ENCODE results near the gene LRRC37A2.
"Not testable (repeated sequence)": the region's sequence is repeated elsewhere in the genome, so short reads cannot be mapped to it uniquely, and the experiment has no call there.

The LRRC37A2 gene

GRCh38 chr17:46512168-46512567 is at the start of gene LRRC37A2:
LRRC37A2 (plus strand) TSS chr17:46512468; CDS start chr17:46512713, 245 bp downstream.
- H3K4me3 ChIP-seq, H3K27ac ChIP-seq: not testable (repeated sequence)

- H3K4me3 ChIP-seq, H3K27ac ChIP-seq: not testable (repeated sequence)
These were observed 44.6 kb upstream of the LRRC37A2 start for GRCh38 chr17:46467618-46468017.

DNA sequence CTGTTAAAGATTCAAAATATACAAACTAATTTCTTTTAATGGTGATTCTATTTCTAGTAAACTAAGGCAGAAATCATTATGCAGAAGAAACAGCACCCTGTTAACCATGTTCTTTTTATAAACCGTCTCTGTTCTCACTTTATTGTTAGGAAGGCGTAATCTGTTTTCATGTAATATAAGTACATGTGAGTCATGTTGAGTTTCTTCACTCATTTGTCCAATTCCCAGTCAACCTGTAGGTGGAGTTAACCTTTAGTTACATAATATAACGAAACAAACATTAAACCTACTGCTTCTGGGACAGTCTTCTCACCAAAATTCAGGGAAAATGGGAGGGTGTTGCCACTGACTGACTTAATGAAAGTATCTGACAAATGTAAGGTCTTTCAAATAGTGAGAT is 37.8 kb upstream of the LRRC37A2 start:
- H3K27ac ChIP-seq, H3K4me3 ChIP-seq: not testable (repeated sequence)

DNA sequence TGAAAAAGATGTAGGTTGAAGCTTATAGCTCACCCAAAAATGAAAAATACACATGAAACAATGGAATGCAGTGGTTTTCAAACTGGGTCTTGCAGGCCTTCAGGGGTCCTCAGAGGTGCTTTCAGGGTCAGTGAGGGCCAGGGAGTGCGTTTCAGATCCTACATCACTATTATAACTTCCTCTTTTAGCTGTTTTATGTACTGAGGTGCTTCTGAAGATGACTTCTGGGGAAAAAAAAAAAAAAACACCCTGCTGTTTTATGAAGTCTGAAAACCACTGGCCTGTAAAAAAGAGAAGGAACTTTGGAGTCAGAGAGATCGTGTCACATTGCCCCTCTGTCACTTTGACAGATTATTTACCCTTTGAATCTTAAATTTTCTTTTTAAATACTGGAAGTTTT is 36.7 kb upstream of the LRRC37A2 start:
- not testable (repeated sequence) for H3K4me3 ChIP-seq, H3K27ac ChIP-seq

- not testable (repeated sequence) for H3K4me3 ChIP-seq, H3K27ac ChIP-seq
These were observed 33.4 kb upstream of the LRRC37A2 start for GRCh38 chr17:46478823-46479222.

GRCh38 chr17:46481310-46481709 is 31.0 kb upstream of the LRRC37A2 start:
- not testable (repeated sequence) for H3K4me3 ChIP-seq, H3K27ac ChIP-seq

GRCh38 chr17:46492021-46492420 is 20.2 kb upstream of the LRRC37A2 start:
- not testable (repeated sequence) for H3K4me3 ChIP-seq, H3K27ac ChIP-seq

- H3K27ac ChIP-seq, H3K4me3 ChIP-seq: not testable (repeated sequence)
These were observed 12.7 kb upstream of the LRRC37A2 start for GRCh38 chr17:46499437-46500139.

DNA sequence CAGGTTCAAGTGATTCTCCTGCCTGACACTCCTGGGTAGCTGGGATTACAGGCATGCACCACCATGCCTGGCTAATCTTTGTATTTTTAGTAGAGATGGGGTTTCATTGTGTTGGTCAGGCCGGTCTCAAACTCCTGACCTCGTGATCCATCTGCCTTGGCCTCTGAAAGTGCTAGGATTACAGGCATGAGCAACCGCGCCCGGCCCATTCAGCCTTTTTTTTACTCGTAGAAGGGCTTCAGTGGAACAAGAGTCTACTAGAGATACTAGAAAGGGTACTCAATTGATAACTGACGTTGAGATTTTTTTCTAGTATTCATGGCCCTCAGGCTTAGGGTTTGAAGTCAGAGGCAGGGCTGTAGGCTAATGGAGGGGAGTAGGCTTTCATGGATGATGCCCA is 6.4 kb upstream of the LRRC37A2 start:
- H3K27ac ChIP-seq, H3K4me3 ChIP-seq: not testable (repeated sequence)

DNA sequence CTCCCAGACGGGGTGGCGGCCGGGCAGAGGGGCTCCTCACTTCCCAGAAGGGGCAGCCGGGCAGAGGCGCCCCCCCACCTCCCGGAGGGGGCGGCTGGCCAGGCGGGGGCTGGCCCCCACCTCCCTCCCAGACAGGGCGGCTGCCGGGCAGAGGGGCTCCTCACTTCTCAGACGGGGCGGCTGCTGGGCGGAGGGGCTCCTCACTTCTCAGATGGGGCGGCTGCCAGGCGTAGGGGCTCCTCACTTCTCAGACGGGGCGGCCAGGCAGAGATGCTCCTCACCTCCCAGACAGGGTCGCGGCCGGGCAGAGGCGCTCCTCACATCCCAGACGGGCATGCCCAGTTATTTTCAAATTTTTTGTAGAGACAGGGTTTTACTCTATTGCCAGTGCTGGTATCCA is 22.4 kb downstream of the LRRC37A2 start:
- H3K4me3 ChIP-seq, H3K27ac ChIP-seq: not testable (repeated sequence)

DNA sequence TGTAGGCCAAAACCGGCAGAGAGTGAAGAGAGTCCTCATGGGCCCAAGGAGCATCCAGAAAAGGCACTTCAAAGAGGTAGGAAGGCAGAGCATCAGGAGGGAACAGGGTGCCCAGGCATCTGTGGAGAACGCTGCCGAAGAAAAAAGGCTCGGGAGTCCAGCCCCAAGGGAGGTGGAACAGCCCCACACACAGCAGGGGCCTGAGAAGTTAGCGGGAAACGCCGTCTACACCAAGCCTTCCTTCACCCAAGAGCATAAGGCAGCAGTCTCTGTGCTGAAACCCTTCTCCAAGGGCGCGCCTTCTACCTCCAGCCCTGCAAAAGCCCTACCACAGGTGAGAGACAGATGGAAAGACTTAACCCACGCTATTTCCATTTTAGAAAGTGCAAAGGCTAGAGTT is 36.3 kb downstream of the LRRC37A2 start:
- not testable (repeated sequence) for H3K27ac ChIP-seq, H3K4me3 ChIP-seq

DNA sequence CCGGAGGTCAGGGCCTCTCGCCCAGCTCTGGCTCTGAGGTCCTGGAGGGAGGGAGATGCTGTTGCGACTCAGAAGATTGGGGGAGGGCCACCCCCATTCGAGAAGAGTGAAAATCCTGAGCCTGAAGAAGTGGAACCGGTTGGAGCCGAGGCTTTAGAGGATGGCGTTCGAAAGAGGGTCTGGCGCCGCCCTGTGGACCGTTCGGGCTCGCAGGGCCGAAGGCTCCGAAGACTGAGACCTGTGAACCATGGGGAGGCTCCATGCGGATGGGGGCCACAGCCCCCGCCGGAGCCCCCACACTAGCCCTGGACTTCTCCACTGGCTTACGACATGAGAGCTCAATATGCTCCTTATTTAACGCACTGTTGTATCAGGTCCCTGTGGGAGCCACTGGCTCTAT is 46.9 kb downstream of the LRRC37A2 start:
- H3K4me3 ChIP-seq, H3K27ac ChIP-seq: not testable (repeated sequence)

- not testable (repeated sequence) for H3K4me3 ChIP-seq, H3K27ac ChIP-seq
These were observed 47.8 kb downstream of the LRRC37A2 start for GRCh38 chr17:46560048-46560447.

DNA sequence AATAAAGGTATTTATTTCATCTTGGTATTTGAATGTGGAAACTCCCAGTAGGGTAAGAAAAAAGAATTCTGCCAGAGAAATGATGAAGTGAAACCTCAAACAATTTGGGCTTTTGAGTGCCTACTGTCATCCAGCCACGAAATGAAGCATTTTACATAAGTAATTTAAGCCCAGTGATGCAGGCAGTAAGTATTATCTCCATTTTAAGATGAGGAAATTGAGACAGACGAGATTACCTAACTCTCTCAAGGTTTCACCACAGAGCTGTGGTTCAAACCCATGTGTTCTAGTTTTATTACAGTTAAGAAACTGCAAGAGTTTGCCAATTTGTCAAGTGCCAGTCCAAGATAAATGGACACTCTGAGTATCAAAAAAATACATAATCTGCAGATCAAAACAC is 54.0 kb downstream of the LRRC37A2 start:
- not testable (repeated sequence) for H3K27ac ChIP-seq, H3K4me3 ChIP-seq

- not testable (repeated sequence) for H3K4me3 ChIP-seq, H3K27ac ChIP-seq
These were observed 54.7 kb downstream of the LRRC37A2 start for GRCh38 chr17:46566980-46567379.

DNA sequence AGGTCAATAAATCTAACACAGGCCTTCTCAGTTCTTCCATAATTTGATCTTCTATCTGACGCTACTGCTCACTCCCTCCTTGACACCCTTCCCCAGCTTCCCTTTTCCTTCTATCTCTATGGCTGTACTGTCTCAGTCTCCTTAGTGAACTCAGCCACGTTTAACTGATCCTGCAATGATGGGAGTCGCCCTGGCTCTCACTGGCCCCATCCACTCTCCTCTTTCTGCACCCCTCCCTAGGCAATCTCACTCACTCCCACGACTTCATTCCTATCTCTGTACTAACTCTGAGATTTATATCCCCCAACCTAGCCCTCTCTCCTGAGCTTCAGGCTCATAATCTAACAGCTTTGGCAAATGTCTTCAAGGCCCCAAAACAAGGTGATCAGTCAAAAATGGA is 59.5 kb downstream of the LRRC37A2 start:
- H3K27ac ChIP-seq, H3K4me3 ChIP-seq: not testable (repeated sequence)

- H3K27ac ChIP-seq = peak within 1 kb of the TSS in 5 of 21 experiments; percentile 37 to 69 (median 51)
- H3K4me3 ChIP-seq = peak within 1 kb of the TSS in 2 of 7 experiments; percentile 14 to 26
These were observed 67.1 kb downstream of the LRRC37A2 start, which contains the start of gene ARL17A for GRCh38 chr17:46579083-46580075. ARL17A (minus strand) TSS chr17:46579691; CDS start chr17:46576322, 3,369 bp downstream.

- peak overlapping the region in 5 of 21 experiments; percentile 37 to 69 (median 51) for H3K27ac ChIP-seq
- peak overlapping the region in 2 of 7 experiments; percentile 14 to 26 for H3K4me3 ChIP-seq
These were observed 67.8 kb downstream of the LRRC37A2 start for GRCh38 chr17:46580082-46580481.

DNA sequence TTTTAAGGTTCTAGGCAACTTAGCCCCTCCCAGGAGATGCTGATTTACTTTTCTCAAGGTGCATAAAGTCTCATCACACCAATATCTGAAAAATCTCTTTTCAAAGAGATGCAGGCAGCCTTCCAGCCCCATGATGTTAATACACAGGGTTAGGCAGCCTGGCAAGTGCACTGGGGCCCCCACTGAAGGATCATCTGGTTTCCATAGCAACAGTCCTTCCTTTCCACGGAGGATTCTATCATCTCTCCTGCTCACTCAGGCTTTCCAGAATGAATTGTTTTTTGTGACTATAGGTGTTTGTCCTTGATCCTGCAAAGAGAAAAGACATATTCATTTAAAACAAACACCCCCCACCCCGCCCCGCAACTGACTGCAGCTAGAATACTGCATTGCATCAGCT is 73.2 kb downstream of the LRRC37A2 start:
- H3K27ac ChIP-seq, H3K4me3 ChIP-seq: not testable (repeated sequence)
